HEK293 (cell line): ENCODE measurements around the gene NUP62.

Experiments
- CTCF ChIA-PET: fragments of 350-600 bp; formaldehyde crosslinking; extraction: SDS; loops from one replicate; lab custom pipeline; 2021; ENCODE audit warnings: antibody characterized with exemption; lab: Yijun Ruan, JAX
- POLR2A ChIA-PET: fragments of 300-600 bp; formaldehyde crosslinking; extraction: SDS; loops from one replicate; lab custom pipeline; 2020; ENCODE audit warnings: antibody characterized with exemption, inconsistent platforms; lab: Yijun Ruan, JAX
- H3K27ac ChIP-seq: fragments of 200-500 bp; sonication (Bioruptor generic); 2 replicates; pipeline ENCODE4 v1.5.1; 2014; ENCODE audit warnings: low read depth, low read length, control low read depth, inconsistent platforms; ENCODE audit errors: extremely low read depth
- H3K36me3 ChIP-seq, 2 experiments: fragments of 200-500 bp in 1 of 2; sonication (Bioruptor generic) in 1 of 2; 1 replicate in 1 of 2; 2 replicates in 1 of 2; pipeline ENCODE4 v1.5.1; 2014 to 2017; ENCODE audit warnings: inconsistent platforms in 2 of 2, low read length in 2 of 2; ENCODE audit not compliant: control insufficient read depth in 2 of 2, insufficient read depth in 1 of 2
- H3K4me1 ChIP-seq: fragments of 200-500 bp; sonication (Bioruptor generic); 2 replicates; pipeline ENCODE4 v1.5.1; 2014; ENCODE audit warnings: mild to moderate bottlenecking, low read length, inconsistent platforms; ENCODE audit not compliant: control insufficient read depth, insufficient read depth
- H3K4me3 ChIP-seq: 2 replicates; pipeline ENCODE4 v1.5.1; 2011; ENCODE audit warnings: low read depth, mild to moderate bottlenecking, control low read depth, low read length, moderate library complexity
- H3K9me3 ChIP-seq: fragments of 200-500 bp; sonication (Bioruptor generic); 2 replicates; pipeline ENCODE4 v1.5.1; 2014; ENCODE audit warnings: low read depth, low read length, inconsistent platforms; ENCODE audit not compliant: control insufficient read depth, insufficient read depth
- FEZF1 ChIP-seq: fragments of 450-650 bp; formaldehyde crosslinking; IDR thresholded peaks from 2 replicates; pipeline ENCODE4 v1.5.1; 2016; ENCODE audit warnings: missing biosample characterization, missing genetic modification characterization
- INSM2 ChIP-seq: fragments of 450-650 bp; formaldehyde crosslinking; IDR thresholded peaks from 2 replicates; pipeline ENCODE4 v1.5.1; 2016; ENCODE audit warnings: missing biosample characterization, missing genetic modification characterization
- MZF1 ChIP-seq: fragments of 450-650 bp; formaldehyde crosslinking; IDR thresholded peaks from 2 replicates; pipeline ENCODE4 v1.5.1; 2017; ENCODE audit warnings: missing biosample characterization, missing genetic modification characterization, borderline replicate concordance
- PRDM1 ChIP-seq: fragments of 450-650 bp; formaldehyde crosslinking; IDR thresholded peaks from 2 replicates; pipeline ENCODE4; 2016; ENCODE audit warnings: missing biosample characterization, missing genetic modification characterization
- REPIN1 ChIP-seq: fragments of 450-650 bp; formaldehyde crosslinking; IDR thresholded peaks from 2 replicates; pipeline ENCODE4 v1.5.1; 2017; ENCODE audit warnings: missing biosample characterization, missing genetic modification characterization, low read depth
- TCF7L2 ChIP-seq: IDR thresholded peaks from 2 replicates; pipeline ENCODE4 v1.6.1; 2011; ENCODE audit warnings: low read depth, mild to moderate bottlenecking, inconsistent platforms, low read length, moderate library complexity, borderline replicate concordance
- WT1 ChIP-seq: fragments of 450-650 bp; formaldehyde crosslinking; IDR thresholded peaks from 2 replicates; pipeline ENCODE4 v1.5.1; 2016; ENCODE audit warnings: missing biosample characterization, missing genetic modification characterization
- ZBTB17 ChIP-seq: fragments of 450-650 bp; formaldehyde crosslinking; IDR thresholded peaks from 2 replicates; pipeline ENCODE4 v1.5.1; 2016; ENCODE audit warnings: missing biosample characterization, missing genetic modification characterization
- ZNF132 ChIP-seq: fragments of 450-650 bp; formaldehyde crosslinking; IDR thresholded peaks from 2 replicates; pipeline ENCODE4 v1.5.1; 2017; ENCODE audit warnings: missing biosample characterization, missing genetic modification characterization, borderline replicate concordance
- ZNF239 ChIP-seq: fragments of 450-650 bp; formaldehyde crosslinking; IDR thresholded peaks from 2 replicates; pipeline ENCODE4 v1.5.1; 2016; ENCODE audit warnings: missing biosample characterization, missing genetic modification characterization
- ZNF280D ChIP-seq: fragments of 450-650 bp; formaldehyde crosslinking; IDR thresholded peaks from 2 replicates; pipeline ENCODE4 v1.5.1; 2016; ENCODE audit warnings: missing biosample characterization, missing genetic modification characterization
- ZNF391 ChIP-seq: fragments of 450-650 bp; formaldehyde crosslinking; IDR thresholded peaks from 2 replicates; pipeline ENCODE4 v1.5.1; 2016; ENCODE audit warnings: low read depth, missing biosample characterization, missing genetic modification characterization, borderline replicate concordance
- ZNF398 ChIP-seq: fragments of 450-650 bp; formaldehyde crosslinking; IDR thresholded peaks from 2 replicates; pipeline ENCODE4 v1.5.1; 2017; ENCODE audit warnings: missing biosample characterization, missing genetic modification characterization
- ZNF488 ChIP-seq: fragments of 450-650 bp; formaldehyde crosslinking; IDR thresholded peaks from 2 replicates; pipeline ENCODE4 v1.5.1; 2016; ENCODE audit warnings: missing biosample characterization, missing genetic modification characterization
- ZNF558 ChIP-seq: fragments of 450-650 bp; formaldehyde crosslinking; IDR thresholded peaks from 2 replicates; pipeline ENCODE4 v1.5.1; 2016; ENCODE audit warnings: missing biosample characterization, missing genetic modification characterization
- ZNF596 ChIP-seq: fragments of 450-650 bp; IDR thresholded peaks from 2 replicates; pipeline ENCODE4 v1.5.0; 2018; ENCODE audit warnings: missing biosample characterization, mild to moderate bottlenecking, missing genetic modification characterization, moderate library complexity
- ZNF768 ChIP-seq: fragments of 450-650 bp; formaldehyde crosslinking; IDR thresholded peaks from 2 replicates; pipeline ENCODE4 v1.5.1; 2018; ENCODE audit warnings: missing biosample characterization, mild to moderate bottlenecking, missing genetic modification characterization
- ZNF792 ChIP-seq: fragments of 450-650 bp; formaldehyde crosslinking; IDR thresholded peaks from 2 replicates; pipeline ENCODE4 v1.5.1; 2016; ENCODE audit warnings: missing biosample characterization, missing genetic modification characterization
- ZNF837 ChIP-seq: fragments of 450-650 bp; formaldehyde crosslinking; IDR thresholded peaks from 2 replicates; pipeline ENCODE4 v1.5.1; 2016; ENCODE audit warnings: missing biosample characterization, missing genetic modification characterization

The NUP62 gene

GRCh38 chr19:49912965-49913685 is 16.2 kb downstream of the NUP62 start:
- H3K4me3 ChIP-seq = no peak overlapping the region
- H3K4me1 ChIP-seq = no peaks in the 10 kb centered on the region
- 0 out of 2 replicates have a peak overlapping the region, but pooled peaks have one; percentile 27 for H3K27ac ChIP-seq
- TF ChIP-seq ZNF558 (tag by site-specific recombination) (no peak), ZNF239 (tag by site-specific recombination) (no peak), TCF7L2 (no peak), REPIN1 (tag by site-specific recombination) (no peak), ZNF132 (tag by site-specific recombination) (no peak), MZF1 (tag by site-specific recombination) (no peak), WT1 (tag by site-specific recombination) (no peak), ZNF837 (tag by site-specific recombination) (no peak), ZNF391 (tag by site-specific recombination) (no peak), ZNF768 (tag by site-specific recombination) (no peak), ZNF488 (tag by site-specific recombination) (no peak), PRDM1 (tag by site-specific recombination) (no peak), ZNF398 (tag by site-specific recombination) (no peak), ZNF596 (no peak), ZNF792 (tag by site-specific recombination) (no peak), ZBTB17 (tag by site-specific recombination) (no peak), ZNF280D (tag by site-specific recombination) (no peak)
- H3K36me3 ChIP-seq = peaks cover 59 to 87% of the 10 kb centered on the region in 2 experiments
- POLR2A ChIA-PET = interaction anchor here (0.9 to 2.0 kb wide), 3 partner anchors 9 to 36 kb away, joined by 3 to 6 read pairs (median 5); partner anchors contain the start of genes AKT1S1, ATF5, NUP62 and TBC1D17
- CTCF ChIA-PET = interaction anchor here (0.6 to 1.3 kb wide), 3 partner anchors 16 to 70 kb away, joined by 3 read pairs; partner anchors contain the start of genes ATF5 and NUP62
- H3K9me3 ChIP-seq = no peaks in the 10 kb centered on the region

- Histone ChIP-seq H3K9me3 (no peaks in the 10 kb centered on the region), H3K27ac (peak overlapping the region; percentile 34; the same call in 1 of the 2 replicates), H3K36me3 (peaks cover 54 to 84% of the 10 kb centered on the region in 2 experiments), H3K4me1 (no peaks in the 10 kb centered on the region), H3K4me3 (no peak overlapping the region)
- no peak for TF ChIP-seq FEZF1 (tag by site-specific recombination)
- no peak for TF ChIP-seq INSM2 (tag by site-specific recombination)
- ChIA-PET POLR2A (interaction anchor here (0.9 to 1.8 kb wide), 6 partner anchors 10 to 42 kb away, joined by 4 to 10 read pairs (median 5); partner anchors contain the start of genes AKT1S1, ATF5 and NUP62), CTCF (interaction anchor here (0.6 to 1.4 kb wide), 5 partner anchors 9 to 29 kb away, joined by 3 to 6 read pairs (median 4); partner anchors contain the start of gene NUP62)
These were observed 17.7 kb downstream of the NUP62 start for GRCh38 chr19:49911381-49912145.
